Lower leg skin (tissue), 3 donors: ENCODE results near the gene TBX1.

ENCODE experiments used
- POLR2A ChIP-seq, 2 donors: fragments of 450-650 bp; IDR thresholded peaks; one replicate each; pipeline ENCODE4 v1.6.1; 2016 to 2017; ENCODE audit warnings: antibody characterized with exemption in 2 of 2, mild to moderate bottlenecking in 1 of 2, moderate library complexity in 1 of 2
- TF ChIP-seq, protein P1 (sequence below), 3 donors: fragments of 450-650 bp; IDR thresholded peaks; one replicate each; pipeline ENCODE4 v1.5.1; 2016; ENCODE audit warnings: antibody characterized with exemption in 3 of 3, mild to moderate bottlenecking in 3 of 3, moderate library complexity in 2 of 3

DNA sequence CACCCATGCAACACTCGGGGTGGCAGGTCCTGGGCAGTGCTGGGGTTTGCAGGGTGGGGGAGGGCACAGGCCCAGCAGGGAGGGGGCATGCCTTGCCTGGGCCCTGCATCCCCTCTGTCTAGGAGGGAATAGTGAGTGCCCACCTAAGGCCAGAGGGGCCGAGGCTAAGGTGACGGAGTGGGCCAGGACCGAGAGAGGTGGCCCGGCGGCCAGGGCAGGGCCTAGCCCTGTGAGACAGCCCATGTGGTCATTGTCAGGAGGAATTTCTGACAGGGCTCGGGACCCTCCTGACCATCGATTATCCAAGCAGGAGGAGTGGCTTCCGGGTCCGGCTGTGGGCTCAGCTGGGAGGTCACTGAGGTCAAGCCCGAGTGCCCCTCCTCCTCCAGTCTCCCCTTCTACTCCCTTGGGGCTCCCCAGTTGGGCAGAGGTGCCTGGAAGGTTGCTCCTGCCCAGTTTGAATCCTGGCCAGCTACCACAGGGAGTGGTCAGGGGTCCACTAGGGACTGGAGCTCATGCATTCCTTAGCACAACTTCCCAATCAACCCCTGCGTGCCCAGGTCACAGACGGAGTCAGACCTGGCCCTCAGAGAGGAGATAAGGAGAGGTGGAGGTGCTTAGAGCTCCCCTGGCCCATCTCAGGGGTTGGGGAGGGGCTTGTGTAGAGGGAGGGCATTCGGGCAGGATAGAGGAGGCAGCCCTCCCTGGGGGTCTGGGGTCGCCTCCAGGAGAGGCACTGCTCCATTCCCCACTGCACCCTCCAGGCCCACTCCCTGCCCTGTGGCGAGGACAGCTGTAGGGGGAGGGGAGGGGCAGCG, 22.5 kb upstream of the TBX1 start:
- TF ChIP-seq, protein P1, sequence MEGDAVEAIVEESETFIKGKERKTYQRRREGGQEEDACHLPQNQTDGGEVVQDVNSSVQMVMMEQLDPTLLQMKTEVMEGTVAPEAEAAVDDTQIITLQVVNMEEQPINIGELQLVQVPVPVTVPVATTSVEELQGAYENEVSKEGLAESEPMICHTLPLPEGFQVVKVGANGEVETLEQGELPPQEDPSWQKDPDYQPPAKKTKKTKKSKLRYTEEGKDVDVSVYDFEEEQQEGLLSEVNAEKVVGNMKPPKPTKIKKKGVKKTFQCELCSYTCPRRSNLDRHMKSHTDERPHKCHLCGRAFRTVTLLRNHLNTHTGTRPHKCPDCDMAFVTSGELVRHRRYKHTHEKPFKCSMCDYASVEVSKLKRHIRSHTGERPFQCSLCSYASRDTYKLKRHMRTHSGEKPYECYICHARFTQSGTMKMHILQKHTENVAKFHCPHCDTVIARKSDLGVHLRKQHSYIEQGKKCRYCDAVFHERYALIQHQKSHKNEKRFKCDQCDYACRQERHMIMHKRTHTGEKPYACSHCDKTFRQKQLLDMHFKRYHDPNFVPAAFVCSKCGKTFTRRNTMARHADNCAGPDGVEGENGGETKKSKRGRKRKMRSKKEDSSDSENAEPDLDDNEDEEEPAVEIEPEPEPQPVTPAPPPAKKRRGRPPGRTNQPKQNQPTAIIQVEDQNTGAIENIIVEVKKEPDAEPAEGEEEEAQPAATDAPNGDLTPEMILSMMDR (IDR thresholded peaks at IDR 0.05), result no peak
- no peak for TF ChIP-seq POLR2A (IDR thresholded peaks at IDR 0.05)
